ENCODE data around the gene DAB2IP.

The DAB2IP gene

DNA sequence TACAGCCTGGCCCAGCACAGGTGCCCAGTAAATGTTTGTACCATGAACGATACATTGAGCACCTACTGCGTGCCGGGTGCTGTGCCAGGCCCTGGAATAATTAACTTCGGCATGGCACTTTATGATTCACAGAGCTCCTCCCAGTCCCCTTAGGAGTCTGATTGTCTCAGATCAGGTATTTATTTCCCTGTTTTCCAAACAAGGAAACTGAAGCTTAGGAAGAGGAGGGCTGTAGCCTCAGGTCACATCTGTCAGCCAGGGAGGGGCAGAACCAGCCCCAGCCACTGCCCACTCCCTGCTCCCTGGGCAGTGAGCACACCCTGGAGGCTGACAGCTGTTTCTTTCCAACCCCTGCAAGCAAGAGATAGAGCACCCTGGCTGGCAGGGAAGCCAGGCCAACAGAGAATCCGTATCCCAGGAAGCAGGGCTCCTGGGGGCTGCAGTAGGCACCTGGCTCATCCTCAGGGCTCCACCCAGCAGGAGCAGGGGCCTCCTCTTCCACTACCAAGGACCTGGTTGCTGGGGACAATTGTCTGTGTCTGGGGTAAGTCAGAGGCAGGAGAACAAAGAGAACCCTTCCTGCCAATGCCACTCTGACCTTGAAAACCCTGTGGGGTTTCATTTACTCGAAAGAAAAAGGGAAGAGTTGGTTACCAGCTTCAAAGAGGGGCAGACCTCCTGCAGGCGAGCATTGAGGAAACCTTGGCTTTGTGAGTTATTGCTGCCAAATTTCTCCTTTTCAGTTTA is 69.0 kb downstream of the DAB2IP start:
- Histone ChIP-seq H3K18ac (ENCODE audit: low read length) (no peak overlapping the region), H3K27ac (replicated peaks; ENCODE audit: low read length) (no peak overlapping the region)

DNA sequence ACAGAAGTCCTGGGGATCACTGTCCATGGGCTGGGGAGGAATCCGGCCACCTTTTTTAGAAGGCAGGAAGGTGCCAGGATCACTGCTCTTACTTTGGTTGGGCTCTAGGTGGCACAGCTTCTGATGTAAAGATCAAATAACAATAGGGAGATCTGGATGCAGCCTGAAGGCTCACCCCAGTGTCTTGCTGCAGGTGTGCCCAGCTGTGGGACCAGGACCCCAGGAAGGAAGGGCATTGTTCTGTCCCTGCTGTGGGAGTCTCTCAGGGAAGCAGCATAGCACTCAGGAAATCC is 69.6 kb downstream of the DAB2IP start:
- Histone ChIP-seq H3K4ac (ENCODE audit: low read length) (no peak overlapping the region), H3K36me3 (replicated peaks in 1 of 2; ENCODE audit: control insufficient read depth in 2 of 2, insufficient read depth in 2 of 2, low read length in 2 of 2) (peaks cover 0 to 6% of the 10 kb centered on the region in 2 donors), H3K9ac (ENCODE audit: low read depth, low read length, poor library complexity) (no peak overlapping the region), H3K27ac (replicated peaks; ENCODE audit: low read length) (no peak overlapping the region), H4K91ac (ENCODE audit: low read depth, low read length, poor library complexity) (no peak overlapping the region), H4K8ac (ENCODE audit: low read depth, low read length) (no peak overlapping the region), H3K14ac (ENCODE audit: low read length) (no peak overlapping the region), H3K23ac (ENCODE audit: low read depth, low read length, poor library complexity) (no peak overlapping the region), H3K4me3 (ENCODE audit: low read length in 2 of 2) (no peak overlapping the region), H3K4me1 (ENCODE audit: control insufficient read depth in 2 of 2, insufficient read depth in 1 of 2, low read depth in 1 of 2, low read length in 2 of 2) (peaks cover 18 to 41% of the 10 kb centered on the region in 2 donors), H3K79me1 (ENCODE audit: low read depth, low read length) (peaks cover 19% of the 10 kb centered on the region), H2AK5ac (ENCODE audit: low read depth, low read length) (no peak overlapping the region), H2BK12ac (ENCODE audit: low read length) (no peak overlapping the region), H3K18ac (ENCODE audit: low read length) (no peak overlapping the region), H2AFZ (ENCODE audit: low read length) (no peak overlapping the region), H3K4me2 (ENCODE audit: insufficient read depth, low read length, poor library complexity, severe bottlenecking) (no peak overlapping the region), H2BK5ac (ENCODE audit: low read length) (no peak overlapping the region), H3K27me3 (ENCODE audit: control insufficient read depth in 3 of 3, insufficient read depth in 3 of 3, low read depth in 1 of 3, low read length in 3 of 3) (no peaks in the 10 kb centered on the region), H2BK120ac (ENCODE audit: low read depth, low read length) (no peak overlapping the region), H2BK15ac (ENCODE audit: low read length) (no peak overlapping the region), H3K9me3 (replicated peaks in 1 of 2; ENCODE audit: control insufficient read depth in 2 of 2, insufficient read depth in 1 of 2, low read depth in 1 of 2, low read length in 2 of 2) (no peaks in the 10 kb centered on the region)
- DNase-seq (ENCODE audit: low spot score) = no peak
- WGBS, 2 donors (ENCODE audit: extremely low coverage in 2 of 2, insufficient read length in 2 of 2, insufficient replicate concordance in 1 of 2) = no CpG with 5 or more reads among the region's 1 CpG

More for the DNA sequence above, 69.0 kb downstream of the DAB2IP start:
- DNase-seq (ENCODE audit: low spot score) = no peak
- no peak overlapping the region for H3K23ac ChIP-seq (ENCODE audit: low read depth, low read length, poor library complexity)
- H3K4me2 ChIP-seq (ENCODE audit: insufficient read depth, low read length, poor library complexity, severe bottlenecking) = no peak overlapping the region
- no peak overlapping the region for H2BK15ac ChIP-seq (ENCODE audit: low read length)
- no peak overlapping the region for H3K4ac ChIP-seq (ENCODE audit: low read length)
- no peak overlapping the region for H2BK5ac ChIP-seq (ENCODE audit: low read length)
- H4K91ac ChIP-seq (ENCODE audit: low read depth, low read length, poor library complexity) = no peak overlapping the region
- WGBS, 2 donors (ENCODE audit: extremely low coverage in 2 of 2, insufficient read length in 2 of 2, insufficient replicate concordance in 1 of 2) = no CpG with 5 or more reads among the region's 7 CpGs
- H3K9me3 ChIP-seq (replicated peaks in 1 of 2; ENCODE audit: control insufficient read depth in 2 of 2, insufficient read depth in 1 of 2, low read depth in 1 of 2, low read length in 2 of 2) = no peaks in the 10 kb centered on the region
- H3K14ac ChIP-seq (ENCODE audit: low read length) = no peak overlapping the region
- no peak overlapping the region for H2BK120ac ChIP-seq (ENCODE audit: low read depth, low read length)
- H3K79me1 ChIP-seq (ENCODE audit: low read depth, low read length) = peaks cover 19% of the 10 kb centered on the region
- H2AK5ac ChIP-seq (ENCODE audit: low read depth, low read length) = no peak overlapping the region
- peaks cover 18 to 39% of the 10 kb centered on the region in 2 donors for H3K4me1 ChIP-seq (ENCODE audit: control insufficient read depth in 2 of 2, insufficient read depth in 1 of 2, low read depth in 1 of 2, low read length in 2 of 2)
- no peak overlapping the region for H3K9ac ChIP-seq (ENCODE audit: low read depth, low read length, poor library complexity)
- peaks cover 0 to 6% of the 10 kb centered on the region in 2 donors for H3K36me3 ChIP-seq (replicated peaks in 1 of 2; ENCODE audit: control insufficient read depth in 2 of 2, insufficient read depth in 2 of 2, low read length in 2 of 2)
- no peaks in the 10 kb centered on the region for H3K27me3 ChIP-seq (ENCODE audit: control insufficient read depth in 3 of 3, insufficient read depth in 3 of 3, low read depth in 1 of 3, low read length in 3 of 3)
- no peak overlapping the region for H2AFZ ChIP-seq (ENCODE audit: low read length)
- H2BK12ac ChIP-seq (ENCODE audit: low read length) = no peak overlapping the region
- H4K8ac ChIP-seq (ENCODE audit: low read depth, low read length) = no peak overlapping the region
- no peak overlapping the region for H3K4me3 ChIP-seq (ENCODE audit: low read length in 2 of 2)

DNA sequence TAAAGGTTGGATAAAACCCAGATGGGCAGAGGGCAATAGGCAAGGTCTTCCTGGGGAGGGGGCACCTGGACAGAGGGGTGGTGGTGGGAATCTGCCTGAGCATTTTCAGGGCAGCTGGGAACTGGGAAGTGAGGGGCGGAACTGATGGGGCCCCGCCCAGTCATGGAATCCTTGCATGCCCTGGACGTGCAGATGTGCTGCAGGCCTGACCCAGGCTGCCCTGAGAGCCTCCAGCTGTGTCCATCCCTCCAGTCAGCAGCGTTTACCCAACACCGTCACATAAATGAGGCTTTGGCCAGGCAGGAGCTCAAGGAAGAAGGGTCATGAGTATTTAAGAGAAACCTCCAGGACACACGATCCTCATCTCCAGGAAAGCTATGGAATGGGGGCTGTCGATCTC is 70.3 kb downstream of the DAB2IP start:
- H3K23ac ChIP-seq (ENCODE audit: low read depth, low read length, poor library complexity) = no peak overlapping the region
- H3K4me2 ChIP-seq (ENCODE audit: insufficient read depth, low read length, poor library complexity, severe bottlenecking) = no peak overlapping the region
- no peak overlapping the region for H2BK120ac ChIP-seq (ENCODE audit: low read depth, low read length)
- H3K4ac ChIP-seq (ENCODE audit: low read length) = no peak overlapping the region
- H3K9me3 ChIP-seq (replicated peaks in 1 of 2; ENCODE audit: control insufficient read depth in 2 of 2, insufficient read depth in 1 of 2, low read depth in 1 of 2, low read length in 2 of 2) = no peaks in the 10 kb centered on the region
- peaks cover 17% of the 10 kb centered on the region for H3K79me1 ChIP-seq (ENCODE audit: low read depth, low read length)
- H2BK12ac ChIP-seq (ENCODE audit: low read length) = no peak overlapping the region
- no peak overlapping the region for H2AK5ac ChIP-seq (ENCODE audit: low read depth, low read length)
- H3K27ac ChIP-seq (replicated peaks; ENCODE audit: low read length) = no peak overlapping the region
- no peak overlapping the region for H4K8ac ChIP-seq (ENCODE audit: low read depth, low read length)
- WGBS, 2 donors (ENCODE audit: extremely low coverage in 2 of 2, insufficient read length in 2 of 2, insufficient replicate concordance in 1 of 2) = no CpG with 5 or more reads among the region's 7 CpGs
- H3K14ac ChIP-seq (ENCODE audit: low read length) = no peak overlapping the region
- DNase-seq (ENCODE audit: low spot score) = no peak
- H2BK5ac ChIP-seq (ENCODE audit: low read length) = no peak overlapping the region
- H3K18ac ChIP-seq (ENCODE audit: low read length) = no peak overlapping the region
- H3K27me3 ChIP-seq (ENCODE audit: control insufficient read depth in 3 of 3, insufficient read depth in 3 of 3, low read depth in 1 of 3, low read length in 3 of 3) = no peaks in the 10 kb centered on the region
- no peak overlapping the region for H2BK15ac ChIP-seq (ENCODE audit: low read length)
- no peak overlapping the region for H4K91ac ChIP-seq (ENCODE audit: low read depth, low read length, poor library complexity)
- no peak overlapping the region for H3K9ac ChIP-seq (ENCODE audit: low read depth, low read length, poor library complexity)
- H3K4me1 ChIP-seq (ENCODE audit: control insufficient read depth in 2 of 2, insufficient read depth in 1 of 2, low read depth in 1 of 2, low read length in 2 of 2) = peaks cover 18 to 43% of the 10 kb centered on the region in 2 donors
- peaks cover 0 to 5% of the 10 kb centered on the region in 2 donors for H3K36me3 ChIP-seq (replicated peaks in 1 of 2; ENCODE audit: control insufficient read depth in 2 of 2, insufficient read depth in 2 of 2, low read length in 2 of 2)
- H2AFZ ChIP-seq (ENCODE audit: low read length) = no peak overlapping the region
- no peak overlapping the region for H3K4me3 ChIP-seq (ENCODE audit: low read length in 2 of 2)

DNA sequence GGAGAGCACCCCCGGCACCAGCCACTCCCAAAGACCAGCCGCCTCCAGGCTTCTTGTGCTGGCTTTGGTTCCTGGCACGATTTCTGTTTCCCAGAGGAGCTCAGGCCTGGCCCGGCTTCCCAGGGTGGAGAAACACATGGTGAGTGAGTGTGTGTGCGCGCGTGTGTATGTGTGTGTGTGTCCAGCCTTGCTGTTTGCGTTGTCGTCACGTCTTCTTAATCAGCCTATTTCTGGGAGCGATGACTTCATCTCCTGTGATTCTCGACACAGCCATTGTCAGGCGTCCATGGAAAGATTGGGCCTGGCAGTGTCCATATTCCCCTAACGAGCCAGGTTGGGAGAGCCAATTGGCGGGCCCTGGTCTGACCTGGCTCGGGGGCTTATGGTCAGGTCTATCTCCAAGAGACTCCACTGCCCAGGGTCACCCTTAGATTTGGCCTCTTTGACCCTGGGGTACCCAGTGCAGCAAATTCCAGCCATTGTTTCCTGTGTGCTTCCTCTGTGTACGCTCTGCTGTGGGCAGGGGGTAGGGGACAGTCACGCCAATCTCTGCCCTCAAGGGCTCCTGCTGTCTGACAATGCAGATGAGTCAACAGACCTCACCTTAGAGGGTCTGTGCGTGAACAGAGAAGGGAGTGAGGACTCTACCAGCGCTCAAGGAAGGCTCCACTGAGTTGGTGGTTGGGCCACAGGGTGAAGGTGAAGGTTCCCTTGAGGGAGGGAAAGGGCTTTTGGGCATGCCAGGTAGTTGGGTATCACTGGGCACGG is 73.8 kb downstream of the DAB2IP start:
- WGBS, 2 donors (ENCODE audit: extremely low coverage in 2 of 2, insufficient read length in 2 of 2, insufficient replicate concordance in 1 of 2) = no CpG with 5 or more reads among the region's 21 CpGs
- Histone ChIP-seq H3K4me3 (ENCODE audit: low read length in 2 of 2) (no peak overlapping the region), H3K4me2 (ENCODE audit: insufficient read depth, low read length, poor library complexity, severe bottlenecking) (no peak overlapping the region), H3K9me3 (replicated peaks in 1 of 2; ENCODE audit: control insufficient read depth in 2 of 2, insufficient read depth in 1 of 2, low read depth in 1 of 2, low read length in 2 of 2) (no peaks in the 10 kb centered on the region), H2AK5ac (ENCODE audit: low read depth, low read length) (no peak overlapping the region), H3K36me3 (replicated peaks in 1 of 2; ENCODE audit: control insufficient read depth in 2 of 2, insufficient read depth in 2 of 2, low read length in 2 of 2) (peaks cover 0 to 3% of the 10 kb centered on the region in 2 donors), H2BK5ac (ENCODE audit: low read length) (no peak overlapping the region), H3K23ac (ENCODE audit: low read depth, low read length, poor library complexity) (no peak overlapping the region), H2AFZ (ENCODE audit: low read length) (no peak overlapping the region), H3K14ac (ENCODE audit: low read length) (no peak overlapping the region), H3K79me1 (ENCODE audit: low read depth, low read length) (peaks cover 12% of the 10 kb centered on the region), H4K8ac (ENCODE audit: low read depth, low read length) (no peak overlapping the region), H3K18ac (ENCODE audit: low read length) (no peak overlapping the region), H2BK12ac (ENCODE audit: low read length) (no peak overlapping the region), H3K9ac (ENCODE audit: low read depth, low read length, poor library complexity) (no peak overlapping the region), H3K27me3 (ENCODE audit: control insufficient read depth in 3 of 3, insufficient read depth in 3 of 3, low read depth in 1 of 3, low read length in 3 of 3) (peaks cover 0 to 2% (median 0%) of the 10 kb centered on the region in 3 experiments), H3K4me1 (ENCODE audit: control insufficient read depth in 2 of 2, insufficient read depth in 1 of 2, low read depth in 1 of 2, low read length in 2 of 2) (peaks cover 16 to 27% of the 10 kb centered on the region in 2 donors), H2BK15ac (ENCODE audit: low read length) (no peak overlapping the region), H3K27ac (replicated peaks; ENCODE audit: low read length) (no peak overlapping the region), H4K91ac (ENCODE audit: low read depth, low read length, poor library complexity) (no peak overlapping the region), H2BK120ac (ENCODE audit: low read depth, low read length) (no peak overlapping the region), H3K4ac (ENCODE audit: low read length) (no peak overlapping the region)
- no peak for DNase-seq (ENCODE audit: low spot score)
